GM12801 (cell line): ENCODE results near the gene NOM1.

Experiments
- TF ChIP-seq, protein P1 (sequence below): IDR thresholded peaks from one replicate; pipeline ENCODE4 v1.5.1; 2011; ENCODE audit warnings: control low read depth; ENCODE audit not compliant: insufficient read length; ENCODE audit errors: extremely low read depth

The NOM1 gene

DNA sequence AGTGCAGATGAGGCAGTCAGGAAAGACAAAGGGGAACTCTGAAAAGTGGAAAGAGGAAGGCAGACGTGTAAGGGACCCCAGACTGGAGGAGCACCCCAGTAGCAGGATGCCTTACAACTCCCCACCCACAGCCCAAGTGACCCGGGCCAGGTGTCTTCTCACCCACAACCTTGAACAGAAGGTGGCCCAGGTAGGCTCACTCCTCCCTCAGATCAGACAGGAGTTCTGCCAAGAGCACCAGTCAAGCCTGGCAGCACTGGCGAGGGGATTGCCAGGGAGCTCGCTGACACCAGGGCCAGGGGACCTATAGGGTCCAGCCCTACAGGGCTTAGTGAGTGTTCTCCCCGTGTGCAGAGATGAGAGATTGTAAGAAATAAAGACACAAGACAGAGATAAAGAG, 29.4 kb upstream of the NOM1 start:
- TF ChIP-seq, protein P1, sequence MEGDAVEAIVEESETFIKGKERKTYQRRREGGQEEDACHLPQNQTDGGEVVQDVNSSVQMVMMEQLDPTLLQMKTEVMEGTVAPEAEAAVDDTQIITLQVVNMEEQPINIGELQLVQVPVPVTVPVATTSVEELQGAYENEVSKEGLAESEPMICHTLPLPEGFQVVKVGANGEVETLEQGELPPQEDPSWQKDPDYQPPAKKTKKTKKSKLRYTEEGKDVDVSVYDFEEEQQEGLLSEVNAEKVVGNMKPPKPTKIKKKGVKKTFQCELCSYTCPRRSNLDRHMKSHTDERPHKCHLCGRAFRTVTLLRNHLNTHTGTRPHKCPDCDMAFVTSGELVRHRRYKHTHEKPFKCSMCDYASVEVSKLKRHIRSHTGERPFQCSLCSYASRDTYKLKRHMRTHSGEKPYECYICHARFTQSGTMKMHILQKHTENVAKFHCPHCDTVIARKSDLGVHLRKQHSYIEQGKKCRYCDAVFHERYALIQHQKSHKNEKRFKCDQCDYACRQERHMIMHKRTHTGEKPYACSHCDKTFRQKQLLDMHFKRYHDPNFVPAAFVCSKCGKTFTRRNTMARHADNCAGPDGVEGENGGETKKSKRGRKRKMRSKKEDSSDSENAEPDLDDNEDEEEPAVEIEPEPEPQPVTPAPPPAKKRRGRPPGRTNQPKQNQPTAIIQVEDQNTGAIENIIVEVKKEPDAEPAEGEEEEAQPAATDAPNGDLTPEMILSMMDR: no peak

DNA sequence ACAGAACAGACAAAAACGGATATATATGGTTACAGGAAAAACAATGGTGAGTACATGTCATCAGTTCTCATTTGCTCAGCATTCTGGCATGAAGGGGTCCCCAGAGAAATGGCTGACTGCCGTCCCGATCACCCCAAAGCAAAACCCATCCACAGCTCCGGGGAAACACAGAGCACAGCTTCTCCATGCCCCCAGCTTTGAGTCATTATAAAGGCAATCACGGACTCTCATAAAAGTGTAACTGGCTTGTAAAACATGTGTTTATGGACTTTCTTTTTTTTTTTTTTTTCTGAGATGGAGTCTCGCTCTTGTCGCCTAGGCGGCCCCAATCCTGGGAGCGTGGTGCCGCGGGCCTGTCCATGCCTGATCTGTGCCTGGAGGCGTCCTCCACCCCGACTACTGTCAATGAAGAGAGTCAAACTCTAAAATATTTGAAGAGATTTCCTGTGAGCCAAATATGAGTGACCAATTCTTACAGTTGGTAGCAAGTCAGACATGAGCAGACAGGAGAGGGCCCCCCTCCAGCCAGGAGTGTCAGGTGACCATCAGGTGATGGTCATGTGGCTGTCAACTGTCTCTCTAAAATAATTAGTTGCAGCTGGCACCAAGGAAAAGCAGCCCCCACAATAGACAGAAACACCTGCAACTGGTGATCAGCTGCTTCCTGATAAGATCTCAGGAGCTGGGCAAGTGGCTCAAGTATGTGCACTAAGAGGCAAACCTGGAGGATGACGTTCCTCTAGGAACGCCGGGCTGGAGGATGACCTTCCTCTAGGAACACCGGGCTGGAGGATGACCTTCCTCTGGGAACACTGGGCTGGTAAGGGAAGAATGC, 21.7 kb upstream of the NOM1 start:
- TF ChIP-seq, protein P1: no peak

DNA sequence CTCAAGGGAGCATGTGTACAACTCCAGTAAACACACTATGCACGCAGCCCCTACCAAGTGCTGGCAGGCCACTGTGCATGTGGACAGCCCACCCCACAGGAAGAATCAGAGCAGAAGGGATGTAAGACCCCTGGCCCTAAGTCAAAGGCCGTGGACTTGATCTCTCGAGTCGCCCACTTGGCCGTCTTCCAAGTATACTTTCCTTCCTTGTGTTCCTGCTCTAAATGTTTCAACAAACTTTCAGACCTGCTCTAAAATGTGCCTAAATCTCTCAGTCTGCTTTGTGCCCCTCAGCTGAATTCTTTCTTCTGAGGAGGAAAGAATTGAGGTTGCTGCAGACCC, 21.1 kb upstream of the NOM1 start:
- TF ChIP-seq, protein P1: no peak

DNA sequence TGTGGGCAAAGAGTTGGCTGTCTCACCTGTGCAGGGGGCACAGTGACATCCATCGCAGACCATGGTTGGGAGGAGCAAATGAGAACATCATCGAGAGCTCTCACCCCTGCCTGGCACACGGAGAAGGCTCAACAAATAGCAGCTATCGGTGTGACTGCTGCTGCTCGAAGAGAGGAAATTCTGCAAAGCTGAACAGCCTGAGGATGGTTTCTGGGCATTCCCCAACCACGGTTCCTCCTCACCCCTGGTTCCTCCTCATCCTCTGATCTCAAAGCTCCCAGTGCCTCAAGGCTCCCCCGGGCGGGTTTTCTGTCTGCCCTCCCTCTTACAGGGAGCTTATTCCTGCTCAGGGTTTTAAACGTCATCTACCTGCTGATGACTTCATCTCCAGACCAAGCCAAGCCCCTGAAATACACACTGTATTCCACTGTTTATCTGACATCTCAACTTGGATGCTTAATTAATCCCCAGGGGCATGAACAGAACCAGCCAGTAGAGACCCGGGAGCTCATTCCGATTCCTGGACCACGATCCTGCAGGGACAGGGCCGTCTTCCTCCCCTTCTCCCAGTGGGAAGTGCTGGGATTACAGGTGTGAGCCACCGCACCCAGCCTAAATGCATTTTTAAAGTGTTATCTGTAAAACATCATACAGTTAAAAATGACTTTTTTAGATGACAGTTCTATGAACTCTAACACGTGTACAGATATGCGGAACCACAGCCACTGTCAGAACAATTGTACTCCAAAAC, 19.5 kb upstream of the NOM1 start:
- TF ChIP-seq, protein P1: no peak

DNA sequence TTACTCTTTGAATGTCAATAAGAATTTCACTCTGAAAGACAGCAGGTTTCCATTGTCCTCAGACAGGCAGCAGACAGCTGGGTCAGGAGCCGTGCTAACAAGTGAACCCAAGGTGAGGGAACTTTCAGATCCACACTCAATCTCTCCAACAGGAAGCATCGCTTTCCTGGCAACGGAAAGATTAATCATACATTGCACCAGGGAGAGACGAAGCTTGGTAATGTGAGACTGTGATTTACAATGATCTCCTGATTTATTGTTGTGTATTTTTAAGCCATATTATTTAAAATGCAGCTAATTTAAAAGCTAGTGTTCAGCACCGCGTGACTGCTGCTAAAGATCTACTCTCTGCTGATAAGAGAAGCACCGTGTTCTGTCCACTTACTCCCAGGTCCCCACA, 17.5 kb upstream of the NOM1 start:
- TF ChIP-seq, protein P1: no peak

DNA sequence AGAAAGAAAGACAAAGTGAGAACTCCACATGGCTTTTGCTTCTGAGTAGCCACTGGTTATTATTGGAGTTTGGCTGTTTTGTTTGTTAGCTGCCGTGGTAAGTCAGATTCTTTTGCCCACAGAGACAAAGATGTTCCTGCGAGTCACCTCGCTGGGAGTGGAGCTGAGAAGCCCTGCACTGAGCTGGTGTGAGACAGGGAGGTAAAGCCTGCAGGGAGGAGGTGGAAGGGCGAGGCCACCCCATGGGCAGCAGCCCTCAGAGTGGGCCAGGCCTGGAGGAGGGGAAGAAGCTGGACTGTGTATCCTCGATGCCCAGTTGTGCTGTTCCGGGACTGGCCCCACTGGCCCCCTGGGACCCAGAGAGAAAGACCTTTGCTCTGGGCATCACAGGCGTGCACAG, 14.3 kb upstream of the NOM1 start:
- TF ChIP-seq, protein P1: no peak

DNA sequence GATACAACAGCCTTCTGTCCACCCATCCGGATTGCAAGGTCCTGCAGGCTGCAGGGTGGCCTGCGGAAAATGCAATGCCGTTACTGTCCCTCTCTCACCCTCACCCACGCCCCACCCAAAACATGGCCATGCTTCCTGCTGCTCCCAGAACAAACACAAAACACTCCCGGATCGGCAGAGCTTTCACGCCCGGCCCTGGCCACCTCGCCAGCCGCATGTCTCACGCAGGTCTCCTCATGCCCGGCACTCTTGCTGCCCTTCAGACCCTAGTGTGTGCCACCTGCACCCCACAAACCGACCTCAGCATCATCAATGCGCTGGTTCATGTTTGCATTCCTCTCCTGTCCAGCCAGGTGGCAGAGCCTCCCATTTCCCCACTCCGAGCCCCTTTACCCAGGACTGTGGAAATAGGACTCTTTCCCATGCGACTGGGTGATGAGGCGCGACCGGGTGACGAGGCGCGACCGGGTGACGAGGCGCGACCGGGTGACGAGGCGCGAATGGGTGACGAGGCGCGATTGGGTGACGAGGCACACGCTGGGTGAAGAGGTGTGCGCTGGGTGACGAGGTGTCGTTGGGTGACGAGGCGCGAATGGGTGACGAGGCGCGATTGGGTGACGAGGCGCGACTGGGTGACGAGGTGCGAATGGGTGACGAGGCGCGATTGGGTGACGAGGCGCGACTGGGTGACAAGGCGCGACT, 8.9 kb upstream of the NOM1 start:
- TF ChIP-seq, protein P1: no peak
